GM13977 (cell line): ENCODE data around the gene RER1.

Source experiments
- DNase-seq: peaks from one replicate; pipeline ENCODE4 v3.0.0; 2012; ENCODE audit warnings: low spot score
- in situ Hi-C: fragments of 300-500 bp; cut with MboI; formaldehyde crosslinking; loops from one replicate; pipeline ENCODE4 v1.12.0; 2022; ENCODE audit warnings: low sequenced_read_pairs, low pct_unique_long_range_greater_than_20kb, mixed read lengths, inconsistent platforms; ENCODE audit not compliant: unreplicated experiment
- TF ChIP-seq, protein P1 (sequence below): IDR thresholded peaks from 2 replicates; pipeline ENCODE4 v1.5.1; 2012; ENCODE audit warnings: mild to moderate bottlenecking, control low read depth; ENCODE audit not compliant: insufficient read depth; ENCODE audit errors: extremely low read depth, missing control alignments

Gene RER1

DNA sequence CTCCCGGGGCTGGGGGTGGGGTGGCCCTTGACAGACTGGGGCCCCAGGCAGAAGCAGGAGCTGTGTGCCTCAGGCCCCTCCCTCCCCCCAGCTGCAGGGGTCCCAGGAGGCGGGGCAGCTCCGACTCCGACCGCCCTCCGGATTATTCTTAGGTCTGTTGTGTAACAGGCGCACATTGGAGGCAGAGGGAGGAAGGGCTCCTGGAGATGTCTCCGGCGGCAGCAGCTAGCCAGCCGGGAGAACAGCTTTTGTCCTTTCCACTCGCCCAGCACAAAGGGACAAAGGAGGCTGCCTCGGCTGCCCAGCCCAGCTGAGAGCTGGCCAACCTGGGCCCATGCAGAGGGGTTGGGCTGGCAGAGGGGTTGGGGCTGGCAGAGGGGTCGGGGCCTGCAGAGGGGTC lies 54.8 kb downstream of the RER1 start:
- TF ChIP-seq, protein P1, sequence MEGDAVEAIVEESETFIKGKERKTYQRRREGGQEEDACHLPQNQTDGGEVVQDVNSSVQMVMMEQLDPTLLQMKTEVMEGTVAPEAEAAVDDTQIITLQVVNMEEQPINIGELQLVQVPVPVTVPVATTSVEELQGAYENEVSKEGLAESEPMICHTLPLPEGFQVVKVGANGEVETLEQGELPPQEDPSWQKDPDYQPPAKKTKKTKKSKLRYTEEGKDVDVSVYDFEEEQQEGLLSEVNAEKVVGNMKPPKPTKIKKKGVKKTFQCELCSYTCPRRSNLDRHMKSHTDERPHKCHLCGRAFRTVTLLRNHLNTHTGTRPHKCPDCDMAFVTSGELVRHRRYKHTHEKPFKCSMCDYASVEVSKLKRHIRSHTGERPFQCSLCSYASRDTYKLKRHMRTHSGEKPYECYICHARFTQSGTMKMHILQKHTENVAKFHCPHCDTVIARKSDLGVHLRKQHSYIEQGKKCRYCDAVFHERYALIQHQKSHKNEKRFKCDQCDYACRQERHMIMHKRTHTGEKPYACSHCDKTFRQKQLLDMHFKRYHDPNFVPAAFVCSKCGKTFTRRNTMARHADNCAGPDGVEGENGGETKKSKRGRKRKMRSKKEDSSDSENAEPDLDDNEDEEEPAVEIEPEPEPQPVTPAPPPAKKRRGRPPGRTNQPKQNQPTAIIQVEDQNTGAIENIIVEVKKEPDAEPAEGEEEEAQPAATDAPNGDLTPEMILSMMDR = no peak
- in situ Hi-C loops = no loop called here
- DNase-seq = no peak

DNA sequence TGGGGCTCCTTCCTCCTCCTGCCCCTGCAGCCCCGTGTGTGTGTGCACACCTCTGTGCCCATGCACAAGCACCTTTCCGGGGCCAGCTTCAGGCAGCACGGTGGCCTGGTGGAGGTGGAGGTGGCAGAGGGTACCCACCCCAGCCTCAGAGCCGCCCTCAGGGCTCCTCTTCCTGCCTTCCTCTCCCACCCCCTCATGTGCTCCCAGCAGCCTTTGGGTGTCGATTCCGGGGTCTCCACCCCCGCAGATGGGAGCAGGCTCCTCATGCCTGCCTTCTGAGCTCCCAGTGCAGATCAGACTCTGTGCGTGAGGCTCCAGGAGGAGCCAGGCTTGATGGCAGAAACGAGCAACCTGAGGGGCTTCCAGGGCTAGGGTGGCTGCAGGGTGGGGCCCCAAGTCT lies 55.2 kb downstream of the RER1 start:
- no peak for DNase-seq
- in situ Hi-C loops = no loop called here
- TF ChIP-seq, protein P1 = no peak

DNA sequence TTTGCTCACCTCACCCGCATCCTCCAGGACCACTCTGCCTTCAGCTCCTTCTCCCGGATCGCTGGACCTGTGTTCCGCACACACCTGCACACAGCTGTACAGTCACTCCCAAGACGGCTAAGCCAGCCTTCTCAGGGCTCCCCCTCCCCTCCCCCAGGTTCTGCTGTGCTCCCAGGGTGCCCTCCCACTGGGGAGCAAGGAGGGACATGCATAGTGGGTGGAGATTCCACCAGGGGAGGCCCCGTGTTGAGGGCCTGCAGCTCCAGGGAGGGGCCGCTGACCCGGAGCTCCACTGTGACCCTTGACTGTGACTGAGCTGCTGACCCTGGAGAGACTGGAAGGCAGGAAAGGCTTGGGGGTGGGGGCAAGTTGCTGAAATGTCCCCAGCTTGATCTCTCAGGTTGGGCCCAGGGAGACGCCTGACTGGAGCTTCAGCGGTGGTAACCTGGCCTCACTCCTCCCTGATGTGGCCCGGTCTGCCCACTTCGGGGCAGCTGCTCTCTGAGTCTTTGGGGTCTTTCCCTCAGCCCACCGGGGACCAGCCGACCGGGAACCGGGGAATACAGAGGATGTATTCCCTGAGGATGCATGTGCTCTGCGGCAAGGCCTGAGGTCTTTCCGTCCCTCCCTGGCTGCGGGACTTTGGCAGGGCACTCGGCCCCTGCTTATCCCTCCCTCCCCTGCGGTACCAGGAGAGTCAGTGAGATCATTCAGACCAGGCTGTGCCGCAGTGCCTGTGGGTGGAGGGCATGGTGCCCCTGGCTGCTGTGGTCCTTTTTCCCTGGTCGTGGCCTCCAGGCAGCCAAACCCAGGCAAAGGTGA lies 55.8 kb downstream of the RER1 start:
- TF ChIP-seq, protein P1 = no peak
- DNase-seq = no peak
- in situ Hi-C loops = no loop called here

GRCh38 chr1:2448098-2448445 lies 56.4 kb downstream of the RER1 start:
- no peak for DNase-seq
- TF ChIP-seq, protein P1 = no peak
- in situ Hi-C loops = no loop called here

DNA sequence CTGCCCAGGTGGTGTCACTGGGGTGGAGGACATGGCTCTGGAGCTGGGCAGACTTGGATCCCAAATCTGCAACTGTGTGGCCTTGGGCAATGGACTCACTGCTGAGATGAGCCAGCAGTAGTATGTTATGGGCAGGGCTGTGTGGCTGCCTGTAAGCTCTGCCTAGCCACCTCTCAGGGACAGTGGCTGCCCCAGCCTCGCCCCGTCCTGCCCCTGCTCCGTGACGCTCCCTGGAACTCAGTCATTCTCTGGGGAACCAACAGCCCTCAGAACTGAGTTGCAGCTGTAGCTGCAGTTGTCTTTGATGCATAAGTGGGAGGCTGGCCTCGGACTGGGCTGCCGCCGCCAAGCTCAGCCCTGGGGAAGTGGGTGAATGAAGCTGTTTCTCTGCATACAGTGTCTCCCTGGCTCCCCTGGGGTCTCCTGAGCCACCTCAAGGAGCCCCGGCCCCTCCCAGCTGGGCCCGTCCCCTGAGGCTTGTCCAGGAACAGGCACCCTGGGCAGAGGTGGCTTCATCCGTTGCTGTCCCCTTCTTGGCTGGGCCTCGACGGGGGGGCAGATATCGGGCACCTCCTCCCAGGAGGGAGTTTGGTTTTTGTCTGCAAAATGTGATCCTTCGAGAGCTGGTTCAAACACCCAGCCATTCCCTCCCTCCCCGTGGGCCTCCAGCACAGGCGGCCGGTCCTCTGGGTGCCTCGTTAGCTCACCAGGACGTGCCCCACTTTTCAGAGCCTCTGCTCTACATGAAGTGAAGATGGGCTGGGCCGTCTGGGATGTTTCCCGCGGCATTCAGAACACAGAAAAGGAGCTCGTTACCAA lies 58.2 kb downstream of the RER1 start:
- peak; percentile 62 for DNase-seq
- TF ChIP-seq, protein P1 = no peak
- in situ Hi-C loops = no loop called here

DNA sequence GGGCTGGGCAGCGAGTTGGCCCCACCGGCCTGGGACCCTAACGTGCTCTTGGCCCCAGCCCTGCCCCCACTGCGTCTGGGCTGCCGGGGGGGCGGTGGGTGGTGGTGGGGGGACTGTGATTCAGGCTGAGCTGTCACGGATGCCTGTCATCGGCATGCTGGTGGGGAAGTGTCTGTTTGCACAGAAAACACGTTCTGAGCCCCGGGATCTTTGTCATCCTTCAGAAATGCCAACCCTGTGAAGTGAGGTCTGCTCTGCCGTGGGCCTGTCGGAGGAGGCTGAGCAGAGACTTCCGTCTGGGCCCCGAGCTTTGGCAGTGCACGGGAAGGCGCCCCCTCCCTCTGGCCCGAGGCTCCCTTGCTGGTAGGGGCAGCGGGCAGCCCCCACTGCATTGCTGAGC lies 60.1 kb downstream of the RER1 start:
- DNase-seq = no peak
- TF ChIP-seq, protein P1 = no peak
- in situ Hi-C loops = no loop called here
